ENCODE measurements around the gene EBF4. TPM values are rescaled to one million over a fixed set of nuclear protein-coding genes. Genes with fewer than 3 reads are reported as not detected.

The EBF4 gene
- total and polyA plus RNA-seq, 8 donors = 7.0 to 69.2 (median 12.6) TPM

DNA sequence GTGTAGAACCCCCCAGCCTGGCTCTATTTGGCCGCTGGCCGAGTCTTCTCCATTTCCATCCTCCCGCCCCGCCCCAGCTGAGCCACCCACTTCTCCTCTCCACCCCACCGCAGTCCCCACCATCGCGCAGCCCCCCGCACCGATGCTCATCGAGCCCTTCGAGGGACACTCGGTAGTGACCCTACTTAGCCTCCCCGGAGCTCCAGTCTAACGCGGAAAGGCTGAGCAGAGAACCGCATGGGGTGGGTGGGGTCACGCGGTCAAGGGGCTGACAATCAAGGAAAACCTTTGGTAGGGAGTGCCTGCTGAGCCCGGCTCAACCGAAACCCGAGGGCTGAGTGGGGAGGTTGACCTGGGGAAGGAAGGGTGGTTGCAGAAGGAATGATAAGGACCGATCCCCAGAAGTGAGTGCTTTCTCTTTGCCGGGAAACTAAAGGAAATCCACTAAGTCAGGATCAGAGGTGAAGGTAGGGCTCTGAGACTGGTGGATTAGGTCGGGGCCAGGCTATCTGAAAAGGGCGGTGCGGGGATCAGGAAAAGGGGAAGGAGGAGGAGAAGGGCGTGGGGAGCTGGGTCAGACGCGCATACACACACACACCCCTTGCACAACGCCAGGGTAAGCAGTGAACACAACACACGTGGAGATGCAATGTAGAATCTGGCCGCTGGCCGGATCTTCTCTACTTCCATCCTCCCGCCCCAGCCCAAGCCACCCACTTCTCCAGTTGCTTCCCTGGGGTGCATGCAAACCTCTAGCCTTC is 58.1 kb downstream of the EBF4 start:
- no peaks in the 10 kb centered on the region for H3K9me3 ChIP-seq
- intact Hi-C loops (cut with DNase I; ENCODE audit: low total_unique reads) = loop anchor here (5.0 kb wide), 1 partner anchor 102 kb away; no protein-coding TSS in a partner anchor
- no peaks in the 10 kb centered on the region for H3K36me3 ChIP-seq
- peaks cover 0 to 66% (median 11%) of the 10 kb centered on the region in 3 donors for H3K27me3 ChIP-seq
- peak overlapping the region; percentile 47 to 65 (median 53) for H3K4me3 ChIP-seq
- peak; percentile 56 to 73 for DNase-seq
- peak overlapping the region in 3 of 5 donors; percentile 73 to 85 (median 74) for H3K27ac ChIP-seq
- peaks cover 30 to 56% (median 39%) of the 10 kb centered on the region in 4 donors for H3K4me1 ChIP-seq
- TF ChIP-seq POLR2A (IDR thresholded peaks at IDR 0.05) (no peak), CTCF (IDR thresholded peaks at IDR 0.05) (no peak), POLR2AphosphoS5 (IDR thresholded peaks at IDR 0.05) (no peak), EP300 (IDR thresholded peaks at IDR 0.05) (no peak)
- WGBS, 5 donors = 1 to 4% (median 3%) methylated on average over 18 to 34 of the region's 34 CpGs

DNA sequence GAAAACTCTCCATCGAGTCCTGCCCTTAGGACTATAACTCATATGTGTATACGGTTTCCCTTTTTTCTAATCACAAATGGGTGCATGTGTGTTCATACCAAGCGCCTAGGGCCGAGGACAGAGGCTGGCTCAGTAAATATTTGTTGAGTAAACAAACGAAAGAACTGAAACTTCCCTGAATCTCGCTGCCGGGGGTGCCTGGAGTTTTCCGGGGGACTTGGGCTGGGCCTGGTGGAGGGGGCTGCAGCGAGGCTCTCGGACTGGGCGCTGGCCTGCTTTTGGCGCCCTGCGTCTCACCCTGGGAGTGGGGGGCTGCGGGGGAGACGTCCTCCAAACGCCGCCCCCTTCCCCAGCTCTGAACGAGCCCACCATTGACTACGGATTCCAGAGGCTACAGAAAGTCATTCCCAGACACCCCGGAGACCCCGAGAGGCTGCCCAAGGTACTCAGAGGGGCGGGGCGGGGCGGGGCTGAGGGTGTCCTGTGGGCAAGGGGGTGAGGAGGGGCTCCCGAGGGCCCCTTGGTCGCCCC is 58.8 kb downstream of the EBF4 start:
- peak overlapping the region; percentile 47 to 65 (median 53) for H3K4me3 ChIP-seq
- TF ChIP-seq EP300 (IDR thresholded peaks at IDR 0.05) = no peak
- TF ChIP-seq POLR2AphosphoS5 (IDR thresholded peaks at IDR 0.05) = no peak
- TF ChIP-seq POLR2A (IDR thresholded peaks at IDR 0.05) = no peak
- TF ChIP-seq CTCF (IDR thresholded peaks at IDR 0.05) = no peak
- intact Hi-C loops (cut with DNase I; ENCODE audit: low total_unique reads) = loop anchor here (5.0 kb wide), 1 partner anchor 101 kb away; no protein-coding TSS in a partner anchor
- H3K9me3 ChIP-seq = no peaks in the 10 kb centered on the region
- H3K36me3 ChIP-seq = no peaks in the 10 kb centered on the region
- peaks cover 30 to 54% (median 39%) of the 10 kb centered on the region in 4 donors for H3K4me1 ChIP-seq
- peak overlapping the region; percentile 47 to 85 (median 73) for H3K27ac ChIP-seq
- DNase-seq = no peak
- WGBS, 5 donors = 1 to 8% (median 2%) methylated on average over 15 to 26 of the region's 26 CpGs
- peaks cover 0 to 73% (median 11%) of the 10 kb centered on the region in 3 donors for H3K27me3 ChIP-seq

DNA sequence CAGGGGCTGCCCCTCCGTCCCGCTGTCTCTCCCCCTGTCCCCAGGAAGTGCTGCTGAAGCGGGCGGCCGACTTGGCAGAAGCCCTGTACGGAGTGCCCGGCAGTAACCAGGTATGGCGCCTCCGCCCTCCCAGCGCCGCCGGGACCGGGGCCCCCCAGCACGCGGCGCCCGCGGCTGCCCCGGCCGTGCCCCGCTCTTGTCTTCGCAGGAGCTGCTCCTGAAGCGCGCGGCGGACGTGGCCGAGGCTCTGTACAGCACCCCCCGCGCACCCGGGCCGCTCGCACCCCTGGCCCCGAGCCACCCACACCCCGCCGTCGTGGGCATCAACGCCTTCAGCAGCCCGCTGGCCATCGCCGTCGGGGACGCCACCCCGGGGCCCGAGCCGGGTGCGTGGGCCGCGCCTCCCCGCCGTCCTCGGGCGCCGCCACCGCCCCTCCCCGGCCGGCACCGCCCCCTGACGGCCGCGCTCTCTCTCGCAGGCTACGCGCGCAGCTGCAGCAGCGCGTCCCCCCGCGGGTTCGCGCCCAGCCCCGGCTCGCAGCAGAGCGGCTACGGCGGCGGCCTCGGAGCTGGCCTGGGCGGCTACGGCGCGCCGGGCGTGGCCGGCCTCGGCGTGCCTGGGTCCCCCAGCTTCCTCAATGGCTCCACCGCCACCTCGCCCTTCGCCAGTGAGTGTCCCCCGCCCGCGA is 59.4 kb downstream of the EBF4 start:
- WGBS, 5 donors = 1% methylated on average over 40 to 93 of the region's 93 CpGs; no CpG with 5 or more reads in 1 of the 5 donors
- Histone ChIP-seq H3K9me3 (no peaks in the 10 kb centered on the region), H3K4me1 (peaks cover 30 to 48% (median 39%) of the 10 kb centered on the region in 4 donors), H3K27me3 (peaks cover 0 to 79% (median 11%) of the 10 kb centered on the region in 3 donors), H3K36me3 (no peaks in the 10 kb centered on the region), H3K4me3 (peak overlapping the region; percentile 47 to 65 (median 53)), H3K27ac (peak overlapping the region in 4 of 5 donors; percentile 64 to 85 (median 74))
- intact Hi-C loops (cut with DNase I; ENCODE audit: low total_unique reads) = loop anchor here (5.0 kb wide), 1 partner anchor 100 kb away; no protein-coding TSS in a partner anchor
- DNase-seq = peak; percentile 43 to 75
- no peak for TF ChIP-seq CTCF (IDR thresholded peaks at IDR 0.05)
- TF ChIP-seq EP300 (IDR thresholded peaks at IDR 0.05) = no peak
- no peak for TF ChIP-seq POLR2A (IDR thresholded peaks at IDR 0.05)
- TF ChIP-seq POLR2AphosphoS5 (IDR thresholded peaks at IDR 0.05) = no peak
